ENCODE data around the gene UST.

The UST gene

GRCh38 chr6:148811459-148811858 lies 64.6 kb downstream of the UST start:
- no peak for DNase-seq

- no peak for DNase-seq
Observed at GRCh38 chr6:148814082-148814790, 67.4 kb downstream of the UST start.

GRCh38 chr6:148814869-148815268 lies 68.0 kb downstream of the UST start:
- no peak for DNase-seq

DNA sequence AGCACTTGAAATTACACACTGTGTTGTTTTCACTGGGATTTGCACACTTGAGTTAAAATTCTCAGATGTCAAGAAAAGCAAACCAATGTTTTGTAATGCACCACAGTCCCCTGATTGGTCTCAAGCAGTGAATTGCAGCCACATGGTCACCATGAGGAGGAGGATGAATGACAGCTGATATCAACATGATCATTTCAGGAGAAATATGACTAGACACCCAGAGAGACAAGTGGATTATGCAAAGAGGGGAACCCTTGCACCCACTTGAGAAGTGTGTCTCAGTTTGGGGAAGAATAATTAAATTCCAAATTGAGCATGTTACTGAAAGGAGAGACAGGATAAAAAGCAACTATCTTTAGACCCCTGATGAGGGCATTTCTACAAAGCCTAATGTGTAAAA lies 69.3 kb downstream of the UST start:
- no peak for DNase-seq

DNA sequence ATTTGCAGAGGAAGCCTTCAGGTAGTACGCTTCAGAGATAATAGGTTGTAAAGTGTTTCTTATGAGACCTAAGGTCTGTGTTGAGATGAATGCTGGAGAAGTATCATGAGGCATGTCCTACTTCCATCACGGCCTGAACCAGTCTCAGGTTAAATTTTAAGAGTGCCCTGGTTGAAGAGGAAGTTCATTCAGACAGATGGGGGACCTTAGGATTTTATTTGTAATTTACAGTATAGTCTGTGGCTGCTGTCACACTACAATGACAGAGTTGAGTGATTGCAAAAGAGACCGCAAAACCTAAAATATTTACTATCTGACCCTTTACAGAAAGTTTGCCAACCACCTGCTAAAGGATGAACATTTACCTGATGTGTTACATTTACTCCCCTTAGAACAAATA lies 70.9 kb downstream of the UST start:
- no peak for DNase-seq

DNA sequence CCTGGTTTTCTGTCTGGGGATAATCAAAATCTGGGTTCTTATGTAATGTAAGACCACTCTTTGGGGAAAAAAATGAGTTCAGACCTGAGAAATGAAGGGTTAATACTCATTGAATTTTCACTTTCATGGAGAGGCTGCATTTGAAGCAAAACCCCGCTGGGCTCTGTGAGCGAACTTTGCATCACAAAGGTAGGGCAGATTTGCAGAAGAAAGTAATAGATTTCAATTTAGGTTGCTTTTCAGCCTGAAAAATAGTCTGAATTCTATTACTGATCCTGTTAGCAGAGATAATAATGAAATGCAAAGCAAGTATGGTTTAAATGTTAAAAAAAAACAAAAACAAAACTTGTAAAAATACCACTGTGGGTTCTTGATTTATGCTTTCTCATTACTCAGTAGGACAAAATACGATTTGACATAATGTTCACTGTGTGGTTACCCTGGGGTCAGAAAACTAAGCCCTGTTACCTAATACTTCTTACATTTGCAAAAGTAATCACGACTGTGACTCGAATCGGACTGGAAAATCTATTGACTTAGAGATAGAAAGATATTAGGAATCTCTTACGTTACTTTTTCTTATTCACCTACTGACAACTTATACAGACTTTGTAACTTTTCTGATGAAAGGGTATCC lies 72.2 kb downstream of the UST start:
- DNase-seq = no peak

GRCh38 chr6:148819852-148820251 lies 73.0 kb downstream of the UST start:
- DNase-seq = no peak

DNA sequence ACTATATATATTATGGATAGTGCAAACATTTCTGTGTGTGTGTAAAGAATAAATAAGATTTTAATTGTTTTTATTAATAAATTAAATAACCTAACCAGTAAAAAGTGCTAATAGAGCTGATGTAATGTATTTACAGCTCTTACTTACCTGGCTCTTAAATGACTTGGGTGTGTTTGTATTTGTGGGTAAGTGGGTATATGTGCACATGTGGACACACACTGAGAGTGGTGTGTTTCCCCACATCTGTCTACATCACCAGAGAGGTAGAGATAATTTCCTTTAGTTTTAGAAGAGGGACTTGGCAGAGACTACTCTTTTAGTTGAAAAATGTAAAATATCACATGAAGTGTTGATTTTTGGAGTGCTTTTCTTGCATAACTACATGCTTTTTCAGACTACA lies 76.0 kb downstream of the UST start:
- DNase-seq = no peak

- DNase-seq = no peak
Observed at GRCh38 chr6:148824291-148824690, 77.5 kb downstream of the UST start.

DNA sequence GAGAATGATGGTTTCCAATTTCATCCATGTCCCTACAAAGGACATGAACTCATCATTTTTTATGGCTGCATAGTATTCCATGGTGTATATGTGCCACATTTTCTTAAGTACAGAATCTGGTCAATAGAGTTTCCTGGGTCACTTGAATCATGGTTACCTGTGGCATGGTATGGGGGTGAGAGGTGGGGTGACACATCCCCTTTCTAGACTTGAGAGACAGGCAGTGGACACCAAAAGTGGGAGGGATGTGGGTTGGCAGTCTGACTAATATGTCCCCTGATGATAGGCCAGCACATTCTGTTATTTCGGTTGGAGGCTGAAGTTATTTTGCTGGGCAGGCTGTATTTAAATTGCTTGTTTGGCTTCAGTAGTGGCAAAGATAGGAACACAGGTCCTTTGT lies 78.1 kb downstream of the UST start:
- no peak for DNase-seq

- DNase-seq = no peak
Observed at GRCh38 chr6:148825492-148825891, 78.7 kb downstream of the UST start.

GRCh38 chr6:148827416-148828045 lies 80.7 kb downstream of the UST start:
- DNase-seq = no peak

- DNase-seq = no peak
Observed at GRCh38 chr6:148828047-148828446, 81.2 kb downstream of the UST start.

DNA sequence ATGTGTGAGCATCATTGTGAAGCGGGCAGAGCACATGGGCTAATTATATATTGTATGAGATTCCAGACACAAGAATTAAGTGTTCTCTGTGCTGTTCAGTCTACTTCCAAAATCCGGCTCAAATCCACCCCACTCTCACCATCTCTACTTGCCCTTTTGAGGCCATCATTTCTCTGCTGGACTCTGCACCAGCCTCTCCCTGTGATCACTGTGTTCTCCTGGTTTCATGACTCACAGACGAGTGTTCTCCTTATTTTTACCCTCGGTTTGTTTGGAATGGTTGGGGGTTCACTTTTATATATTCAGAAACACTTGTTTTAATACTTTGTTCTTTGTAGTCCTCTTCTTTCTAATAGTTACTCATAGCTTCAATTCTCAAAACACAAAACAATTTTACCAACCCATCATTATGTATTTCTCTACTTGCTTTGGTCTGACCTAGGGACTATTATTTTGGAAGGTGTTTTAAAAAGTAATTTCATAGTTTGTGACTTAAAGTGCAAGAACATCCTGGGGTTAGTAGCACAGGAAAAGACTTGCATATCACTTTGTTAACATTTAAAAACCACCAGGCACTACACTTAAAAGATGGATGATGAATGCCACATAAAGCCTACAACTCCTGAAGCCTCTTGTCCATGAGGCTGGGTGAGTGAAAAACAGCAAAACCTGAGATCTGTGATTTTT lies 82.7 kb downstream of the UST start:
- no peak for DNase-seq

DNA sequence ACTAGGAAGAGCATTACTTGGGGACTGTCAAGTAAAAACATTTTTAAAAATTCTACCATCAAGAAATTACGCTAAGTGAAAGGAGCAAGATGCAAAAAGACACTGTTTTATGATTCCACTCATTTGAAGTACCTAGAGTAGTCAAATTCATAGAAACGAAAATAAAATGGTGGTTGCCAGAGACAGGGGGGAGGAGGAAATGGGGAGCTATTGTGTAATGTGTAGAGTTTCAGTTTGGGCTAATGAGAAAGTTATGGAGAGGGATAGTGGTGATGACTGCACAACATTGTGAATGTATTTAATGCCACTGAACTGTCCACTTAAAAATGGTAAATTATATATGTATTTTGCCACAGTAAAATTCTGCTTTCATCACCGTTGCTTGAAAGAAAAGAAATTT lies 83.8 kb downstream of the UST start:
- no peak for DNase-seq

- DNase-seq = peak; percentile 39
Observed at GRCh38 chr6:148831064-148831463, 84.2 kb downstream of the UST start.

- DNase-seq = no peak
Observed at GRCh38 chr6:148831531-148831930, 84.7 kb downstream of the UST start.

GRCh38 chr6:148835920-148836441 lies 89.2 kb downstream of the UST start:
- peak; percentile 56 for DNase-seq

DNA sequence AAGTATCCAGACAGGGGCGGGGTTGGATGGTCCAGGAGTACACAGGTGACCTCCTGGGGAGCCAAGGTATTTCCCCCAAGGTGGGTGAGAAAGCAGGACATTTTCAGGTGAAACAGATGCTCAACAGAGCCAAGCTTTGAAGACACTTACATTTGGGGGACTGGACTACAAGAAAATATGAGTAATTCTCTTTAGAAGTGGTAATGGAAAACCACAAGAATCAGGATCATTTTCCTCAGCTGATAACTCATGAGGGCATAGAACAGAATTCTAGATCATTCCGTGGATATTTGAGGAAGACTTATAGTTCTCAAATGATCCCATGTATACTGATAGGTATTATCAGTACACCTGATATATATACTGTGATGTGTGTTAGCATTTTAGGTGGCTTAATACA lies 89.9 kb downstream of the UST start:
- no peak for DNase-seq

- no peak for DNase-seq
Observed at GRCh38 chr6:148837941-148838340, 91.1 kb downstream of the UST start.

- DNase-seq = no peak
Observed at GRCh38 chr6:148839044-148839443, 92.2 kb downstream of the UST start.

GRCh38 chr6:148840256-148840655 lies 93.4 kb downstream of the UST start:
- DNase-seq = no peak

- DNase-seq = no peak
Observed at GRCh38 chr6:148842296-148843019, 95.6 kb downstream of the UST start.

Measured in stimulated activated CD4-positive, alpha-beta T cell treated with anti-CD3 and anti-CD28 coated beads, Interleukin-4, amount 100 ng/mL, for 24 hours (primary cell).